Hypothalamus (tissue), 51 donors: Measurements from ENCODE around the gene TIMP1.
A peak's percentile ranks its signal among the peaks of the same experiment; 100 is the strongest.

ENCODE experiments used
- DNase-seq, 51 donors: peaks; one replicate each; lab custom pipeline; 2025; lab: John Stamatoyannopoulos, UW

The TIMP1 gene

GRCh38 chrX:47581731-47582647, at the start of gene TIMP1:
Gene TIMP1, plus strand, starts transcription at chrX:47582436. Its CDS starts 980 bp downstream, at chrX:47583416.
- peak in 36 of 51 donors; percentile 1 to 70 (median 32) for DNase-seq

DNA sequence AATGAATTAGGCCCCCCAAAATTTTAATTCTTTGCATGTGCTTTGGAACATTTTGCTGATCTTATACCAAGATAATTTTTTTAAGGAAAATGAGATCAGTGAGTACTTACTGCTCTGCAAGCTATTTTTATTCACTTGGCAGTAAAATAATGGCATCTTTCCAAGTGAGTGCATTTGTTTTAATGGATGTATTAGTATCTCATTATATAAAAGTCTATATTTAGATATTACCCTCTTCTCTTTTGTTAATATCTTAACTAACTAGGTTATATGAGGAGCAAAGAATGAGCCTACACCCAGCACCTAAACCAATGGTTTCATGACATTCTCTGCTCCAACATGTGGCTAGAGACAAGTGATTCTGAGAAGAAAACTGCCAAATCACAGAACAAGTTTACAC, 42.4 kb upstream of the TIMP1 start:
- DNase-seq: no peak

- peak in 47 of 51 donors; percentile 1 to 79 (median 52) for DNase-seq
These were observed 41.3 kb upstream of the TIMP1 start for GRCh38 chrX:47540754-47541538.

DNA sequence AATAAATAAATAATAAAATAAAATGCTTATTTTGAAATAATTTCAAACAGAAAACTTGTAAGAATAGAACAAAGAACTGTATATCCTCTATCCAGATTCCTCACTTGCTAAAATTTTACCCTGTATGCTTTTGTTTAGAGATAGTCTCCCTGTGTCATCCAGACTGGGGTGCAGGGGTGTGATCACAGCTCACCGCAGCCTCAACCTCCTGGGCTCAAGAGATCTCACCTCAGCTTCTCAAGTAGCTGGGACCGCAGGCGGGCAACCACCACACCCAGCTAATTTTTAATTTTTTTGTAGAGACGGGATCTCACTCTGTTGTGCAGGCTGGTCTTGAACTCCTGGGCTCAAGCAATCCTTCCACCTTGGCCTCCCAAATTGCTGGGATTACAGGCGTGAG, 38.7 kb upstream of the TIMP1 start:
- DNase-seq: no peak

GRCh38 chrX:47556045-47556623, 26.1 kb upstream of the TIMP1 start:
- peak; percentile 6 to 94 (median 79) for DNase-seq

DNA sequence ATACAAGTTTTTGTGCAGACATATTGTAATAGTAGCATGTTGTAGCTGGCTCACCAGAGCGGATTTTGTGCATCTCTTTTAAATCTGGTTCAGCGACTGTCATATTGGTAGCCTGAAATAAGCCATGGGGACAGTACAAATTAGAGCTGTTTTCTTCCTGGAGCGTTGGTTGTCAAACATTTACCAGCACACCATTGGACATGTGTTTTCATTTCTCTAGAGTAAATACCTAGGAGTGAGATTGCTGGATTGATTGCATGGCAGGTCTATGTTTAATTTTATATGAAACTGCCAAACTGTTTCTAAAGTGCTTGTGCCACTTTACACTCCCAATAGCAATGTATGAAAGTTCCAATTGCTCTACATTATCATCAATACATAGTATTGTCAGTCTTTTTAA, 23.8 kb upstream of the TIMP1 start:
- no peak for DNase-seq

- DNase-seq: peak in 1 of 51 donors; percentile 20
These were observed 21.9 kb upstream of the TIMP1 start for GRCh38 chrX:47560179-47560933.

DNA sequence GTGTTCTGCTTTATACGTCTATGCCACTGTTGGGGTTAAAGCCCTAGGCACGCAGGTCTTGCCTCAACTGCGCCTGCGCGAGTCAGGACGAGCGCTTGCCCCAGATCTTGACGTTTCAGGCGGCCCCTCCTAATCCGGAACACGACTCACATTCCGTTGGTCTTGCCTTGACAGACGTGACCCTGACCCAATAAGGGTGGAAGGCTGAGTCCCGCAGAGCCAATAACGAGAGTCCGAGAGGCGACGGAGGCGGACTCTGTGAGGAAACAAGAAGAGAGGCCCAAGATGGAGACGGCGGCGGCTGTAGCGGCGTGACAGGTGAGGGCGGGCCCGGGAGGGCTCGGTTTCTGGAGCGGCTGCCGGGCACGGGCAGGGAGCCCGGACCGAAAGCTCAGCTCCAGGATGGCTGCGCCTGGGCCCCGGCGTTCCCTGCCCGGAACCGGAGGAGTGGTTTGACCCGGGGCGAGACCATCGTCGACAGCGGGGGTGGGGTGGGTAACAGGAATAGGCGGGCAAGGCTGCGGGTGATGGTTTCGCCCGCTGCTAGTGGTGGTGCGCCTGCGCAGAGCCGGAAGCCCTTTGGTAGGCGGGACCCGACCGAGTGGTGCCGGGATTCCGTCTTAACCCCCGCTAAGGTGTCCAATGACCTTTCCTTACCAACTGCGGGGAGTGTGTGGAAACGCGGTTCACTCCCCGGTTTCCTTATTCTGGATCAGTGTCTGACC, 21.1 kb upstream of the TIMP1 start, which contains the start of gene ARAF:
TSS of gene ARAF (plus strand) at position 272 of the 725 bp plus-strand sequence. CDS start 1,763 bp downstream, outside the sequence.
- DNase-seq: peak; percentile 72 to 97 (median 89)

- DNase-seq: no peak
These were observed 20.5 kb upstream of the TIMP1 start for GRCh38 chrX:47561659-47562151.

- DNase-seq: peak in 1 of 51 donors; percentile 3
These were observed 19.5 kb upstream of the TIMP1 start for GRCh38 chrX:47562615-47563243.

DNA sequence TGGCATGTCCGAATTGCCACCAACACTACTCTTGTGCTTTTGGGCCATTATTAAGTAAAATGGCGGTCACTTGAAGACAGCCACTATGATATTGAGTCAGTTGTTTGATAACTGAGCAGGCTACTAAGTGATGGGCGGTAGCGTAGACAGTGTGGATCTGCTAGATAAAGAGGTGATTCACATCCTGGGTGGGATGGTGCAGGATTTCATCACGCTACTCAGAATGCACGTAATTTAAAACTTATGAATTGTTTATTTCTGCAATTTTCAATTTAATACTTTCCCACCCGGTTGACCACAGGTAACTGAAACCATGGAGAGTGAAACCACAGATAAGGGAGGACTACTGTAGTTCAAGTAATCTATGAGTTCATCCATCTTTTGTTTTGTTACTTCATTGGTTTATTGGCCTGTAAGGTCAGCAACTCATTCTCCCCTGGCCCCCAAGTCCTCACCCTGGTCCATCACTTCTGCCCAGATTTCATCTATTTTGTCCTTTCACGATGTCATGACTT, 18.4 kb upstream of the TIMP1 start:
- no peak for DNase-seq

DNA sequence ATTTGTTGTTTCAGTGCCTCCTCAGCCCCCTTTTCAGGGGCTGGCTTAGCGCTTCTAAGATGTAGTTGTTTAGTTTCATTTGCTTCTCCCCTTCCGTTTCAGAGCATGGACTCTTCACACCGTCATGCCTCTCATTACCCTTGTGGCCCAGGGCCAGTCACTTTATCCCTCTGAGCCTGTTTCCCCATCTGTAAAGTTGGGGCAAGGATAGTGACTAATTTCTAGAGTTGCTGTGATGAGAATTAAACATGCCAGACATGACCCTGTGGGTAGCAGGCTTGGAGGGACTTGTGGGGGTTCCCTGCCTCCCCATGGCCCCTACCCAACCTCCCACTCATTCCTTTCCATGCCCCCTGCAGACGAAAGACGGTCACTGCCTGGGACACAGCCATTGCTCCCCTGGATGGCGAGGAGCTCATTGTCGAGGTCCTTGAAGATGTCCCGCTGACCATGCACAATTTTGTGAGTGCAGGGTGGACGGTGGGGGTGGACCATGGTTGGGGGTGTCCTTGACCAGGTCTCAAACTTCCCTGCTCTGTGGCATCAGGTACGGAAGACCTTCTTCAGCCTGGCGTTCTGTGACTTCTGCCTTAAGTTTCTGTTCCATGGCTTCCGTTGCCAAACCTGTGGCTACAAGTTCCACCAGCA, 17.7 kb upstream of the TIMP1 start:
- no peak for DNase-seq

GRCh38 chrX:47566841-47567240, 15.4 kb upstream of the TIMP1 start:
- no peak for DNase-seq

DNA sequence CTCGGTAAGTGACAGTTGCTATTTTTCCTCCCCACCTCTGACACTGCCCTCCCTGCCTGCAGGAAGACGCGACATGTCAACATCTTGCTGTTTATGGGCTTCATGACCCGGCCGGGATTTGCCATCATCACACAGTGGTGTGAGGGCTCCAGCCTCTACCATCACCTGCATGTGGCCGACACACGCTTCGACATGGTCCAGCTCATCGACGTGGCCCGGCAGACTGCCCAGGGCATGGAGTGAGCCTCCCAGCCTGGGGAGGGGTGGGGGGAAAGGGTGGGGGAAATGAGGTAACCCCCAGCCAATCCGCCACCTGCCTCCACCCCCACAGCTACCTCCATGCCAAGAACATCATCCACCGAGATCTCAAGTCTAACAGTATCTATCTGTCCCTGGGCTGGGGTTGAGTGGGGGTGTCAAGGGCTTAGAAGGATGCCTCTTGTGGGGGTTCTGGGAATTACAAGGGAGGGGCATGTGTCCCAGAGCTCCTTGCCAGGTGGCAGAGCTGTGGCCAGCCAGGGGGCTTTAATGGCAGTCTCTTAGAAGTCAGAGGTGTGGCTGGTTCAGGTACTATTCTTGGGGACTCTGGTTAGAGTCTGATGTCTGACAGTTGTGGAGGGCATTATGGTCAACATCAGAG, 13.5 kb upstream of the TIMP1 start:
- DNase-seq: no peak

GRCh38 chrX:47570794-47571193, 11.4 kb upstream of the TIMP1 start:
- no peak for DNase-seq

DNA sequence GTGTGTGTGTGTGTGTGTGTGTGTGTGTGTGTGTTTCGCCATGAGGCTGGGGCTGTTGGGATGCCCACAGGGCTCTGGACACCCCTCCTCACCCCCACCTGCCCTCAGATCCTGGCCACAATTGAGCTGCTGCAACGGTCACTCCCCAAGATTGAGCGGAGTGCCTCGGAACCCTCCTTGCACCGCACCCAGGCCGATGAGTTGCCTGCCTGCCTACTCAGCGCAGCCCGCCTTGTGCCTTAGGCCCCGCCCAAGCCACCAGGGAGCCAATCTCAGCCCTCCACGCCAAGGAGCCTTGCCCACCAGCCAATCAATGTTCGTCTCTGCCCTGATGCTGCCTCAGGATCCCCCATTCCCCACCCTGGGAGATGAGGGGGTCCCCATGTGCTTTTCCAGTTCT, 11.0 kb upstream of the TIMP1 start:
- no peak for DNase-seq

DNA sequence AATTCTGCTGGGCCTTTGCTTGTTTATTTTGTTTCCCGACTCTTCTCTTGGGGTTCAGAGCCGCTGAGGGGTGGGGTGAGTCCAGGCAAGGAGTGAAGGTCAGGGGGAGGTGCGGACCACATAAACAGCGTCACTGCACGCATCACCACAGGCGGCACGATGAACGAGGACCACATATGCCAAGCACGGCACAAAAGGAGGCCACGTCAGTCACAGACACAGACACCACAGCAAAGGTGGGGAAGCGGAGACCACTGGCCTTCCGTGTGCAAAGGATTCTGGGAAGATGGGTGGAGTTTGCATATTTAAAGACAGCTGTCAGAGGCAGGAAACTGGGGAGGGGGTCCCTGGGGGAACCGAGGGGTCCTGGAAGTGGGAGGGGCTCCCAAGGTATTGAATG, 10.3 kb upstream of the TIMP1 start:
- DNase-seq: no peak
